MG63 (cell line): ENCODE data around the gene MYRIP. TPM values are rescaled to one million over a fixed set of nuclear protein-coding genes. Genes with fewer than 3 reads are reported as not detected.
"Not testable (repeated sequence)": the region's sequence is repeated elsewhere in the genome, so short reads cannot be mapped to it uniquely, and the experiment has no call there.

ENCODE experiments used
- DNase-seq: peaks from one replicate; pipeline ENCODE4 v3.0.0-alpha.2; 2020
- H3K27me3 ChIP-seq: fragments of 250-450 bp; sonication (Bioruptor Pico); 2 replicates; pipeline ENCODE4 v1.5.1; 2020; ENCODE audit warnings: mild to moderate bottlenecking, moderate library complexity
- H3K36me3 ChIP-seq: fragments of 250-450 bp; sonication (Bioruptor Pico); 2 replicates; pipeline ENCODE4 v1.5.1; 2020; ENCODE audit warnings: mild to moderate bottlenecking, moderate library complexity
- H3K4me3 ChIP-seq: fragments of 250-450 bp; sonication (Bioruptor Pico); 2 replicates; pipeline ENCODE4 v1.5.1; 2020; ENCODE audit warnings: mild to moderate bottlenecking, moderate library complexity
- H3K9me3 ChIP-seq: fragments of 250-450 bp; sonication (Bioruptor Pico); 2 replicates; pipeline ENCODE4 v1.5.1; 2020; ENCODE audit warnings: mild to moderate bottlenecking, moderate library complexity
- total RNA-seq: library from RNA; depleted of rRNA; stranded (reverse); fragments of >200 nt; shearing (Covaris generic); gene quantifications from 2 replicates; pipeline ENCODE4 v1.2.3, GENCODE V29; 2014; ENCODE audit warnings: low replicate concordance

The MYRIP gene
- total RNA-seq, 1 experiment from 2014 or later: 2.6 TPM

GRCh38 chr3:40073310-40074007, 264.1 kb downstream of the MYRIP start:
- H3K4me3 ChIP-seq: no peak overlapping the region

DNA sequence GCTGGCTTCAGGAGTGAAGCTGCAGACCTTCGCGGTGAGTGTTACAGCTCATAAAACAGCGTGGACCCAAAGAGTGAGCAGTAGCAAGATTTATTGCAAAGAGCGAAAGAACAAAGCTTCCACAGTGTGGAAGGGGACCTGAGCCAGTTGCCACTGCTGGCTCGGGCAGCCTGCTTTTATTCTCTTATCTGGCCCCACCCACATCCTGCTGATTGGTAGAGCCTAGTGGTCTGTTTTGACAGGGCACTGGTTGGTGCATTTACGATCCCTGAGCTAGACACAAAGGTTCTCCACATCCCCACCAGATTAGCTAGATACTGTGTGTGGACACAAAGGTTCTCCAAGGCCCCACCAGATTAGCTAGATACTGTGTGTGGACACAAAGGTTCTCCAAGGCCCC, 267.7 kb downstream of the MYRIP start:
- H3K36me3 ChIP-seq, H3K27me3 ChIP-seq, DNase-seq, H3K4me3 ChIP-seq, H3K9me3 ChIP-seq: not testable (repeated sequence)

More at GRCh38 chr3:40073310-40074007, 264.1 kb downstream of the MYRIP start:
- no peaks in the 10 kb centered on the region for H3K9me3 ChIP-seq
- no peak for DNase-seq
- H3K36me3 ChIP-seq: no peaks in the 10 kb centered on the region
- no peaks in the 10 kb centered on the region for H3K27me3 ChIP-seq

- H3K4me3 ChIP-seq, H3K9me3 ChIP-seq, H3K27me3 ChIP-seq, DNase-seq, H3K36me3 ChIP-seq: not testable (repeated sequence)
These were observed 268.6 kb downstream of the MYRIP start for GRCh38 chr3:40077828-40078492.

- no peak for DNase-seq
- Histone ChIP-seq H3K9me3 (peaks cover 2% of the 10 kb centered on the region; the same call in 1 of the 2 replicates), H3K4me3 (no peak overlapping the region), H3K36me3 (no peaks in the 10 kb centered on the region), H3K27me3 (no peaks in the 10 kb centered on the region)
These were observed 269.2 kb downstream of the MYRIP start for GRCh38 chr3:40078590-40078989.

- DNase-seq: peak; percentile 60
- no peaks in the 10 kb centered on the region for H3K27me3 ChIP-seq
- H3K36me3 ChIP-seq: no peaks in the 10 kb centered on the region
- peaks cover 2% of the 10 kb centered on the region; the same call in 1 of the 2 replicates for H3K9me3 ChIP-seq
- no peak overlapping the region for H3K4me3 ChIP-seq
These were observed 269.9 kb downstream of the MYRIP start for GRCh38 chr3:40079203-40079846.

- Histone ChIP-seq H3K4me3 (no peak overlapping the region), H3K27me3 (no peaks in the 10 kb centered on the region), H3K9me3 (peaks cover 2% of the 10 kb centered on the region; the same call in 1 of the 2 replicates), H3K36me3 (no peaks in the 10 kb centered on the region)
- DNase-seq: no peak
These were observed 270.4 kb downstream of the MYRIP start for GRCh38 chr3:40079847-40080240.

DNA sequence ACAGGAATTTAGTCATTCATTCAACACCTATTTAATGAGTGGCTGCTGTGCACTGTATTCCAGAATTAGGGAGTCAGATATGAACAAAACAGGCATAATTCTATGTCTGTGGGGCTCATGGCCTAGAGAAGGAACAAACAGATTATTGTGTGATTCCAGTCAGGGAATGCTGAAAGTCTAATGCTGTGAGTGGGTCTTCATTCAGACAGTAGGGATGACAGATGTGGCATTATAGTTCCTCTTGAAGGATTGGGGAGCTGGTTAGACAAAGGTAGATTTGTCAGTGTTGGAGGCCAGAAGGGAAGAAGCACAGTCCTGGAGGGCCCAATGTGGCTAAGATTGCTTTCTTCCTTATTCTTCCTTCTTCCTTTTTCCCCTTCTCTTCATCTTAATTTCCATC, 273.7 kb downstream of the MYRIP start:
- Histone ChIP-seq H3K9me3 (peaks cover 2% of the 10 kb centered on the region; the same call in 1 of the 2 replicates), H3K36me3 (no peaks in the 10 kb centered on the region), H3K27me3 (no peaks in the 10 kb centered on the region), H3K4me3 (no peak overlapping the region)
- no peak for DNase-seq

GRCh38 chr3:40084424-40084823, 275.0 kb downstream of the MYRIP start:
- H3K9me3 ChIP-seq, DNase-seq, H3K27me3 ChIP-seq, H3K4me3 ChIP-seq, H3K36me3 ChIP-seq: not testable (repeated sequence)

GRCh38 chr3:40086890-40087883, 277.8 kb downstream of the MYRIP start:
- DNase-seq: peak; percentile 11
- Histone ChIP-seq H3K36me3 (no peaks in the 10 kb centered on the region), H3K4me3 (no peak overlapping the region), H3K27me3 (no peaks in the 10 kb centered on the region), H3K9me3 (no peaks in the 10 kb centered on the region; the same call in 1 of the 2 replicates)

DNA sequence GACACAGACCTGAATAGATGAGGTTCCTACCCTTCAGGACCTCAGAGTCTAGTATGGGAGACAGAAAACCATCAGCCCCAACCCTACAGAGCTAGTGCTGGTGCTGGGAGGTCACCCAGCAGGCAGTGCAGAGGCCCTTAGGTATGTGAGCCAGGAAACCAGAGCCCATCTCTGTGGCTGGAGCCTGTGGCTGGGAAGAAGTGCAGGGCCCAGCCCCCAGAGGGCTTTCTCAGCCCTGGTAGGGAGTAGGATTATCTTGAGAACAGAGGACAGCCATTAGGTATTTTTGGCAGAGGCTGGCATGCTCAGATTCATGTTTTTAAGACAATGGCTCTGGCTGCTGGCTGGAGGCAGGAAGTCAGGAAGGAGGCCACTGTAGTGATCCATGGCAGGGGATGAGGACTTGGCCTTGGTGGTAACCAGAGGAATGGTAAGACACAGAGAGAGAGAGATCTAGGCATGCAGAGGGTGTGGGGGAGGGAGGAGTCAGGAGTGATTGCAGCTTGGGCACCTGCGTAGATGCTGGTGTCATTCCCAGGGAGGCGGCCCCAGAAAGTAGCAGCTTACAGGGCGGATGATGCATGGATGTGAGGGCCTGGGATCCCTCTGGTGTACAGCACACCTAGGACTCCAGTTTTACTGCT, 279.2 kb downstream of the MYRIP start:
- Histone ChIP-seq H3K36me3 (no peaks in the 10 kb centered on the region), H3K9me3 (no peaks in the 10 kb centered on the region), H3K4me3 (no peak overlapping the region), H3K27me3 (no peaks in the 10 kb centered on the region)
- no peak for DNase-seq

GRCh38 chr3:40096661-40097111, 287.3 kb downstream of the MYRIP start:
- Histone ChIP-seq H3K9me3 (no peaks in the 10 kb centered on the region), H3K27me3 (no peaks in the 10 kb centered on the region), H3K4me3 (no peak overlapping the region), H3K36me3 (no peaks in the 10 kb centered on the region)
- peak; percentile 82 for DNase-seq

DNA sequence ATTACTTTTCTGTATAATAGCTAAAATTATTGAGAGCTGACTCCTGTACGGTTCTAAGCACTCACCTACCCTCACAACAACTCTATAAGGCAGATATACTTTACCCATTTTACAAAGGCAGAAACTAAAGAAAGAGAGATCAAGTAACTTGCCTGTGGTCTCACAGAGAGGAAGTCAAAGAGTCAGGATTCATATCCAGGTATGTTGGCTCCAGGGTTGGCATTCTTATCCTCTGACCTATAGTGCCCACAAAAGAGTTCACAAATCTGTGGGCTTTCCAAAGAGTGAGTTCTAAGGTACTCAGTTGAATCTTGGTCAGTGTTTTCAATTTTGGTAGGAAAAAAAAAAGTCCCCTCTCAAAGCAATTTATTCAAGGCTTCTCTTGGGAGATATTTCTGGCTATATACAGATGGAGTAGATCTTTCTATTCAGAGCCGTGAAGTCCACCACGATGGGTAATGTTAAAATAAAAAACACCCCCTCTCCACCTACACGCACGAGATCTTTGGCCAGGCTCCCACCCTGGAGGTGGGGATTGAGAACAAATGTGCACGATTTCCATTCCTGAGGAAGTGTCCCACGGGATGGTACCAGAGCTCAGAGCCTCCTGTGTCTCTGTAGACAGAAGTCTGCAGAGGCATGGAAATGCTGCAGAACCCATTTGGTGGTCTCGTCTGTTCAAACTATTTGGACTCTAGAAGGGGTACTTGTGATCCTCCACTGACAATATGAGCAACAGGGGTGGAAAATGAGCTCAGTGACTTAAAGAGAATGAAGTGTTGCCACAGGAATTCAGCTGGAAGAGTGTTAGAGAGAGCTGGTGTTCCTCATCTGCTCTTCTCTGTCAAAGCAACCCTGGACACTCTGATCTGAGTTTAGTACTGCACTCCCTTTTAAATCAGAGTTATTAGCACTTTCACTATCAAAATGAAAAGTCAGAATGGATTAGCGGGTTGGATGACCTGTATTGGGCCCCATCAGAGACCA, 288.0 kb downstream of the MYRIP start:
- no peak for DNase-seq
- Histone ChIP-seq H3K4me3 (no peak overlapping the region), H3K27me3 (no peaks in the 10 kb centered on the region), H3K9me3 (no peaks in the 10 kb centered on the region), H3K36me3 (no peaks in the 10 kb centered on the region)

DNA sequence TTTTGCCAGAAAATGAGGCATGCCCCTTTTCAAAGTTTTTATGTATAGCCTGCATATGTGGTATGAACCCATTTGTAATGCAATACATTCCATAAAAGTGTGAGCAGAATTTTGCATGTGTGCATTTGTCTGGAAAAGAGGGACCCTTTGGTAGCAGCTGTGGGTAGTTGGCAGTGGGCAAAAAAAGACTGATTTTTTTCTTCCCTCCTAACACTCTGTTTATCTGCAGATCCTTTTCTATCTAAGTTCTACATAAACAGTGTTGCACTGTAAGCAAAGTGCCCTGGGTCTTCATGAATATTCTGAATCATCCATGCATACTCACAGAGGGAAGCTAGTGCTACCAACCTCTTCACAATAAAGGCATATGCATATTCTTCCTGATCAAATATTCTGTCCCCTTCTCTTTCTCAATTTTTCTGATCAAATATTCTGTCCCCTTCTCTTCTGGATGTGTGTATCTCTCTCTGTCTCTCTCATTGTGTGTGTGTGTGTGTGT, 288.9 kb downstream of the MYRIP start:
- no peaks in the 10 kb centered on the region for H3K9me3 ChIP-seq
- H3K27me3 ChIP-seq: no peaks in the 10 kb centered on the region
- no peaks in the 10 kb centered on the region for H3K36me3 ChIP-seq
- DNase-seq: no peak
- no peak overlapping the region for H3K4me3 ChIP-seq

DNA sequence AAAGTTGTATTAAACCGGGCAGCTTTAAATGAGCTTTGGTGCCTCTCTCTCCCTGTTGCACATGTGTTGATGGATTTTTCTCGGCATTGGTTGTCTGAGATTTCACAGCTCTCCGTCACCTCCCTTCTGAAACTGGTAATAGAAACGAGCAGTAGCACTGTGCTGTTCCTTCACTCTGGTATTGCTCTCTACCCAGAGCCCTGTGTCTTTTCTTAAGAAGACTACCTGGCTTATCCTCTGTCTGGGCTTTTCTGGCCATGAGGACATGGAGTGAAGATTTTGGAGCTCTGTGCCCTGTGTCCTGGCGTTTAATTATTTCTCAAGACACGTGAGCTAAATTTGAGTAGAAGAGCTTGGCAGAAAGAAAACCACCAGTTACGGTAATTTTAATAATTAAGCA, 290.5 kb downstream of the MYRIP start:
- Histone ChIP-seq H3K4me3 (no peak overlapping the region), H3K36me3 (no peaks in the 10 kb centered on the region), H3K27me3 (no peaks in the 10 kb centered on the region), H3K9me3 (no peaks in the 10 kb centered on the region)
- no peak for DNase-seq

GRCh38 chr3:40102182-40102581, 292.8 kb downstream of the MYRIP start:
- Histone ChIP-seq H3K4me3 (no peak overlapping the region), H3K27me3 (no peaks in the 10 kb centered on the region), H3K36me3 (no peaks in the 10 kb centered on the region), H3K9me3 (no peaks in the 10 kb centered on the region)
- no peak for DNase-seq
